Fibroblast of villous mesenchyme (primary cell): ENCODE measurements around the gene MTA3. TPM values are rescaled to one million over a fixed set of nuclear protein-coding genes. Genes with fewer than 3 reads are reported as not detected.
A peak's percentile ranks its signal among the peaks of the same experiment; 100 is the strongest.

Experiments
- DNase-seq: peaks from one replicate; pipeline ENCODE4 v3.0.0-alpha.2; 2010; ENCODE audit warnings: low read depth
- H3K4me3 ChIP-seq: 2 replicates; pipeline ENCODE4 v1.5.1; 2011; ENCODE audit warnings: low read depth, mild to moderate bottlenecking, low read length
- CTCF ChIP-seq: IDR thresholded peaks from 2 replicates; pipeline ENCODE4 v1.5.1; 2012; ENCODE audit warnings: low read depth, mild to moderate bottlenecking, low read length; ENCODE audit not compliant: insufficient read depth
- small RNA-seq: library from RNA; depleted of rRNA; stranded (forward); fragments of <200 nt; gene quantifications from one replicate; pipeline ENCODE3, GENCODE V24; 2012
- total RNA-seq: library from RNA; depleted of rRNA; stranded (reverse); fragments of >200 nt; gene quantifications from 2 replicates; pipeline ENCODE4 v1.2.3, GENCODE V29; 2012

Gene MTA3
- total RNA-seq, 1 donor = 32.0 TPM

GRCh38 chr2:42801381-42801780 is 232.9 kb downstream of the MTA3 start:
- TF ChIP-seq CTCF = no peak
- no peak for DNase-seq
- H3K4me3 ChIP-seq = no peak overlapping the region

DNA sequence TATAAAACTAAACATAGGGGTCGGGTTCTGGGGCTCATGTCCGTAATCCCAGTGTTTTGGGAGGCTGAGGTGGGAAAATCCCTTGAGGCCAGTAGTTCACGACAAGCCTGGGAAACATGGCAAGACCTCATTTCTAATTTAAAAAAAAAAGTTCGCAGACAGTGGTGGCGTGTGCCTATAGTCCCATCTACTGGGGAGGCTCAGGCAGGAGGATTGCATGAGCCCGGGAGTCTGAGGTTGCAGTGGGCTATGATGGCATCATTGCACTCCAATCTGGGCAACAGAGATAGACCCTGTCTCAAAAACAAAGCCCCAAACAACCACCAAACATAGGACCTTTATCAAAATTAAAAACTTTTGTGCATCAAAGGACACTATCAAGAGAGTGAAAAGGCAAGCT is 233.7 kb downstream of the MTA3 start:
- no peak for DNase-seq

GRCh38 chr2:42804338-42804737 is 235.9 kb downstream of the MTA3 start:
- DNase-seq = peak; percentile 93
- no peak for TF ChIP-seq CTCF

More for the DNA sequence above, 233.7 kb downstream of the MTA3 start:
- no peak overlapping the region for H3K4me3 ChIP-seq
- no peak for TF ChIP-seq CTCF

GRCh38 chr2:42804891-42805290 is 236.5 kb downstream of the MTA3 start:
- no peak for DNase-seq

More at GRCh38 chr2:42804338-42804737, 235.9 kb downstream of the MTA3 start:
- H3K4me3 ChIP-seq = no peak overlapping the region

More at GRCh38 chr2:42804891-42805290, 236.5 kb downstream of the MTA3 start:
- TF ChIP-seq CTCF = no peak
- H3K4me3 ChIP-seq = no peak overlapping the region

Small RNA genes within 50 kb of the gene (small RNA-seq; reads per million reads assigned to genes)
- gene AC074375.1 (not detected), gene RNU6-137P (not detected)

Other genes with a start within 250 kb of the MTA3 start
- 174 and 189 TPM in 2 replicates for gene COX7A2L, start 207.4 kb upstream of the MTA3 start, total RNA-seq
- under 0.01 TPM in 1 of 2 replicates, not detected in the other for gene KCNG3, start 74.7 kb upstream of the MTA3 start, total RNA-seq
- under 0.01 TPM in 2 replicates for gene OXER1, start 195.5 kb downstream of the MTA3 start, total RNA-seq
- 0.43 and 1.6 TPM in 2 replicates for gene HAAO, start 224.0 kb downstream of the MTA3 start, total RNA-seq